Measurements from ENCODE around the gene SLC1A3.

The SLC1A3 gene

GRCh38 chr5:36611520-36612274 lies 5.3 kb downstream of the SLC1A3 start:
- no peak overlapping the region for H3K4me3 ChIP-seq (ENCODE audit: low read depth, low read length)
- no peak for TF ChIP-seq CTCF (IDR thresholded peaks at IDR 0.05; ENCODE audit: low read depth, low read length)
- H3K36me3 ChIP-seq, result no peaks in the 10 kb centered on the region

GRCh38 chr5:36613241-36613640 lies 6.8 kb downstream of the SLC1A3 start:
- H3K36me3 ChIP-seq, result no peaks in the 10 kb centered on the region
- no peaks in the 10 kb centered on the region; the same call in 1 of the 2 replicates for H3K9me3 ChIP-seq
- no peak for TF ChIP-seq CTCF (IDR thresholded peaks at IDR 0.05; ENCODE audit: low read depth, low read length)
- peaks cover 5% of the 10 kb centered on the region for H3K27me3 ChIP-seq
- H3K4me3 ChIP-seq (ENCODE audit: low read depth, low read length), result no peak overlapping the region
- DNase-seq, result no peak
- H3K4me1 ChIP-seq, result peaks cover 5% of the 10 kb centered on the region

More at GRCh38 chr5:36611520-36612274, 5.3 kb downstream of the SLC1A3 start:
- peaks cover 5% of the 10 kb centered on the region for H3K4me1 ChIP-seq
- H3K27me3 ChIP-seq, result peaks cover 17% of the 10 kb centered on the region
- no peaks in the 10 kb centered on the region; the same call in 1 of the 2 replicates for H3K9me3 ChIP-seq
- DNase-seq, result no peak

GRCh38 chr5:36613771-36614656 lies 7.6 kb downstream of the SLC1A3 start:
- Histone ChIP-seq H3K9me3 (no peaks in the 10 kb centered on the region; the same call in 1 of the 2 replicates), H3K4me3 (ENCODE audit: low read depth, low read length) (no peak overlapping the region), H3K36me3 (no peaks in the 10 kb centered on the region), H3K27me3 (peaks cover 4% of the 10 kb centered on the region; the same call in 1 of the 2 replicates), H3K4me1 (peaks cover 5% of the 10 kb centered on the region)
- DNase-seq, result peak; percentile 31
- TF ChIP-seq CTCF (IDR thresholded peaks at IDR 0.05; ENCODE audit: low read depth, low read length), result no peak

- H3K4me3 ChIP-seq (ENCODE audit: low read depth, low read length), result no peak overlapping the region
- no peaks in the 10 kb centered on the region for H3K36me3 ChIP-seq
- TF ChIP-seq CTCF (IDR thresholded peaks at IDR 0.05; ENCODE audit: low read depth, low read length), result no peak
- peaks cover under 1% of the 10 kb centered on the region; the same call in 1 of the 2 replicates for H3K27me3 ChIP-seq
- peaks cover 5% of the 10 kb centered on the region for H3K4me1 ChIP-seq
- H3K9me3 ChIP-seq, result no peaks in the 10 kb centered on the region; the same call in 1 of the 2 replicates
- no peak for DNase-seq
Observed at GRCh38 chr5:36614657-36615308, 8.4 kb downstream of the SLC1A3 start.

- Histone ChIP-seq H3K36me3 (no peaks in the 10 kb centered on the region), H3K4me3 (ENCODE audit: low read depth, low read length) (no peak overlapping the region), H3K9me3 (no peaks in the 10 kb centered on the region), H3K4me1 (peaks cover 5% of the 10 kb centered on the region), H3K27me3 (no peaks in the 10 kb centered on the region)
- no peak for TF ChIP-seq CTCF (IDR thresholded peaks at IDR 0.05; ENCODE audit: low read depth, low read length)
- DNase-seq, result no peak
Observed at GRCh38 chr5:36619012-36619635, 12.7 kb downstream of the SLC1A3 start.
